GM12892 (cell line): ENCODE results near the gene RBL2.

Experiments used
- POLR2A ChIP-seq: IDR thresholded peaks from 2 replicates; pipeline ENCODE4 v1.6.1; 2011; ENCODE audit warnings: low read depth, low read length, control low read depth
- POLR2AphosphoS5 ChIP-seq: IDR thresholded peaks from 2 replicates; pipeline ENCODE4 v1.6.1; 2011; ENCODE audit warnings: low read depth, low read length, control low read depth

- TF ChIP-seq POLR2A (no peak), POLR2AphosphoS5 (no peak)
These were observed 46.1 kb downstream of the RBL2 start for GRCh38 chr16:53480394-53480793.
